HepG2 (cell line): ENCODE results near the gene DPEP2NB. TPM values are rescaled to one million over a fixed set of nuclear protein-coding genes. Genes with fewer than 3 reads are reported as not detected.
A peak's percentile ranks its signal among the peaks of the same experiment; 100 is the strongest.

Experiments
- HES4 ChIP-seq: sonication (generic); formaldehyde crosslinking; IDR thresholded peaks from 2 replicates; pipeline ENCODE4 v1.9.0; 2021; ENCODE audit warnings: mild to moderate bottlenecking, missing genetic modification reagents, borderline replicate concordance
- ONECUT2 ChIP-seq: sonication (generic); formaldehyde crosslinking; IDR thresholded peaks from 2 replicates; pipeline ENCODE4 v1.4.0; 2020; ENCODE audit warnings: missing genetic modification reagents
- TEAD3 ChIP-seq: optimal IDR thresholded peaks from 2 replicates; pipeline ENCODE3; 2016; ENCODE audit warnings: borderline replicate concordance
- ZNF326 ChIP-seq: sonication (generic); formaldehyde crosslinking; IDR thresholded peaks from 2 replicates; pipeline ENCODE4 v1.4.0; 2020; ENCODE audit warnings: missing genetic modification reagents, borderline replicate concordance
- ZNF589 ChIP-seq: sonication (generic); formaldehyde crosslinking; conservative IDR thresholded peaks from 2 replicates; pipeline ENCODE4 v1.8.0; 2022; ENCODE audit warnings: mild to moderate bottlenecking, moderate library complexity, missing genetic modification reagents
- ZNF670 ChIP-seq: sonication (generic); formaldehyde crosslinking; IDR thresholded peaks from 2 replicates; pipeline ENCODE4 v1.8.0; 2022; ENCODE audit warnings: mild to moderate bottlenecking, missing genetic modification reagents, borderline replicate concordance
- ZSCAN22 ChIP-seq: sonication (generic); formaldehyde crosslinking; IDR thresholded peaks from 2 replicates; pipeline ENCODE4 v1.4.0; 2020; ENCODE audit warnings: mild to moderate bottlenecking, missing genetic modification reagents
- polyA plus RNA-seq, 8 experiments: library from polyadenylated mRNA; depleted of rRNA in 3 of 8; stranded (reverse) in 7 of 8; unstranded in 1 of 8; fragments of >200 nt; fragmentation: Illumina TruSeq in 4 of 8; extraction: Trizol in 4 of 8; gene quantifications; 2 replicates each; pipeline versions ENCODE4 v1.2.1 to v1.2.3, GENCODE V29; 2011 to 2016; ENCODE audit warnings: low read depth in 4 of 8, missing spikeins in 1 of 8, mixed read lengths in 1 of 8; ENCODE audit not compliant: insufficient read depth in 1 of 8
- total RNA-seq, 5 experiments: library from RNA; depleted of rRNA; stranded (reverse); fragments of >200 nt; fragmentation: Illumina TruSeq; extraction: Trizol; gene quantifications; 2 replicates each; pipeline ENCODE4 v1.2.3, GENCODE V29; 2016; ENCODE audit warnings: low read depth in 1 of 5
- TF ChIP-seq, protein P1 (sequence below): sonication (generic); formaldehyde crosslinking; IDR thresholded peaks from 2 replicates; pipeline ENCODE4 v1.9.0; 2021; ENCODE audit warnings: mild to moderate bottlenecking, missing genetic modification reagents
- TF ChIP-seq, protein P2 (sequence below): sonication (generic); formaldehyde crosslinking; IDR thresholded peaks from 2 replicates; pipeline ENCODE4 v1.5.0; 2020; ENCODE audit warnings: missing genetic modification reagents
- TF ChIP-seq, protein P3 (sequence below), 2 experiments: sonication (generic) in 1 of 2; formaldehyde crosslinking in 1 of 2; IDR thresholded peaks; 2 replicates each; pipeline versions ENCODE4 v1.4.0 to v1.6.1; 2016 to 2020; ENCODE audit warnings: borderline replicate concordance in 1 of 2, low read depth in 1 of 2, mild to moderate bottlenecking in 1 of 2, missing genetic modification reagents in 1 of 2
- TF ChIP-seq, protein P4 (sequence below): sonication (generic); formaldehyde crosslinking; IDR thresholded peaks from 2 replicates; pipeline ENCODE4 v1.4.0; 2020; ENCODE audit warnings: low read depth, mild to moderate bottlenecking, missing genetic modification reagents

DPEP2NB gene
- total and polyA plus RNA-seq, 2 of the 13 experiments (the other 11 are each of a cell fraction or from before 2014, with no cell fraction given): not detected

DNA sequence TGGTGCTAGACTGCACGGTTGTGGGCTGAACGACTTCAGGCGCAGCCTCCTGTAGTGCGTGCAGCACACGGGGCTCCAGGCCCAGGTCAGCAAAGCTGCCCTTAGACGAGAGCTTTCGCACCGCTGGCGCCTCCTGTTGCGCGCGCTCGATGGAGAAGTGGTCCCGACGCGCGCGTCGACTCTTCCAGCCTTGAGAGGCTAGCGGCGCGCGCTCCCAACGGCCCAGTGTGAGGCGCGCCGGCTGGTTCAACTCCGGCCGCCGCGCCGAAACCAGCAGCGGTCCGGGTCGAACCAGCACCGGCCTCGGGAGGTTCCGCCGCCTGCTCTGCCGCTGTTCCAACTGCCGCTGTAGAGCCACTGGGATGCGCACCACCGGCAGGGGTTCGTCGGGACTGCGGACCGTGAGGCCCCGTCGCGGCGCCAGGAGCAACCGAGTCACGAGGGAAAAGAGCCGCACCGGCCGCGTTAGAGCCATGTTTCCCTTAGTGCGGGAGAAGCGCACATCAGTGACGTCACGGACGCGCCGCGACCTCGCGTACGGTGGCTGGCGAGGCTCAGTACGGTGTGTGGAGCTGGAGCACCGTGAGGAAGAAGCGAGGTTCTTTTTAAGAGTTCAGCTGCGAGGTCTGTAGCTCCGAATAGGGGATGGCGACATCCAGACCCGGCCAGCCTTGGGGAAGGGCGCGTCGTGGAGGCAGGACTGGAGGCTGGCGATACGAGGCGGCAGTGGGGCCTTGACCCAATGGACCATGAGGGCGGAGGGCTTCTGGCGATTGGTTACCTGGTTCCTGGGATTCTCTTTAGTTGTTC is 7.2 kb upstream of the DPEP2NB start, which contains the start of the genes DDX28 and DUS2 (continued):
- TF ChIP-seq, protein P1, sequence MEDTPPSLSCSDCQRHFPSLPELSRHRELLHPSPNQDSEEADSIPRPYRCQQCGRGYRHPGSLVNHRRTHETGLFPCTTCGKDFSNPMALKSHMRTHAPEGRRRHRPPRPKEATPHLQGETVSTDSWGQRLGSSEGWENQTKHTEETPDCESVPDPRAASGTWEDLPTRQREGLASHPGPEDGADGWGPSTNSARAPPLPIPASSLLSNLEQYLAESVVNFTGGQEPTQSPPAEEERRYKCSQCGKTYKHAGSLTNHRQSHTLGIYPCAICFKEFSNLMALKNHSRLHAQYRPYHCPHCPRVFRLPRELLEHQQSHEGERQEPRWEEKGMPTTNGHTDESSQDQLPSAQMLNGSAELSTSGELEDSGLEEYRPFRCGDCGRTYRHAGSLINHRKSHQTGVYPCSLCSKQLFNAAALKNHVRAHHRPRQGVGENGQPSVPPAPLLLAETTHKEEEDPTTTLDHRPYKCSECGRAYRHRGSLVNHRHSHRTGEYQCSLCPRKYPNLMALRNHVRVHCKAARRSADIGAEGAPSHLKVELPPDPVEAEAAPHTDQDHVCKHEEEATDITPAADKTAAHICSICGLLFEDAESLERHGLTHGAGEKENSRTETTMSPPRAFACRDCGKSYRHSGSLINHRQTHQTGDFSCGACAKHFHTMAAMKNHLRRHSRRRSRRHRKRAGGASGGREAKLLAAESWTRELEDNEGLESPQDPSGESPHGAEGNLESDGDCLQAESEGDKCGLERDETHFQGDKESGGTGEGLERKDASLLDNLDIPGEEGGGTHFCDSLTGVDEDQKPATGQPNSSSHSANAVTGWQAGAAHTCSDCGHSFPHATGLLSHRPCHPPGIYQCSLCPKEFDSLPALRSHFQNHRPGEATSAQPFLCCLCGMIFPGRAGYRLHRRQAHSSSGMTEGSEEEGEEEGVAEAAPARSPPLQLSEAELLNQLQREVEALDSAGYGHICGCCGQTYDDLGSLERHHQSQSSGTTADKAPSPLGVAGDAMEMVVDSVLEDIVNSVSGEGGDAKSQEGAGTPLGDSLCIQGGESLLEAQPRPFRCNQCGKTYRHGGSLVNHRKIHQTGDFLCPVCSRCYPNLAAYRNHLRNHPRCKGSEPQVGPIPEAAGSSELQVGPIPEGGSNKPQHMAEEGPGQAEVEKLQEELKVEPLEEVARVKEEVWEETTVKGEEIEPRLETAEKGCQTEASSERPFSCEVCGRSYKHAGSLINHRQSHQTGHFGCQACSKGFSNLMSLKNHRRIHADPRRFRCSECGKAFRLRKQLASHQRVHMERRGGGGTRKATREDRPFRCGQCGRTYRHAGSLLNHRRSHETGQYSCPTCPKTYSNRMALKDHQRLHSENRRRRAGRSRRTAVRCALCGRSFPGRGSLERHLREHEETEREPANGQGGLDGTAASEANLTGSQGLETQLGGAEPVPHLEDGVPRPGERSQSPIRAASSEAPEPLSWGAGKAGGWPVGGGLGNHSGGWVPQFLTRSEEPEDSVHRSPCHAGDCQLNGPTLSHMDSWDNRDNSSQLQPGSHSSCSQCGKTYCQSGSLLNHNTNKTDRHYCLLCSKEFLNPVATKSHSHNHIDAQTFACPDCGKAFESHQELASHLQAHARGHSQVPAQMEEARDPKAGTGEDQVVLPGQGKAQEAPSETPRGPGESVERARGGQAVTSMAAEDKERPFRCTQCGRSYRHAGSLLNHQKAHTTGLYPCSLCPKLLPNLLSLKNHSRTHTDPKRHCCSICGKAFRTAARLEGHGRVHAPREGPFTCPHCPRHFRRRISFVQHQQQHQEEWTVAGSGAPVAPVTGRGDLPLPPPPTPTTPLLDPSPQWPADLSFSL (CRISPR knock-in tag): peak; percentile 51; the same call in 1 of the 2 replicates
- TF ChIP-seq ONECUT2 (peak; percentile 52), TEAD3 (CRISPR knock-in tag) (peak; percentile 80), ZSCAN22 (CRISPR knock-in tag) (no peak), ZNF670 (CRISPR knock-in tag) (peak; percentile 99; the same call in 1 of the 2 replicates), HES4 (CRISPR knock-in tag) (peak; percentile 72), ZNF326 (CRISPR knock-in tag) (no peak), ZNF589 (CRISPR knock-in tag) (peak; percentile 46; the same call in 1 of the 2 replicates)
- TF ChIP-seq, protein P2, sequence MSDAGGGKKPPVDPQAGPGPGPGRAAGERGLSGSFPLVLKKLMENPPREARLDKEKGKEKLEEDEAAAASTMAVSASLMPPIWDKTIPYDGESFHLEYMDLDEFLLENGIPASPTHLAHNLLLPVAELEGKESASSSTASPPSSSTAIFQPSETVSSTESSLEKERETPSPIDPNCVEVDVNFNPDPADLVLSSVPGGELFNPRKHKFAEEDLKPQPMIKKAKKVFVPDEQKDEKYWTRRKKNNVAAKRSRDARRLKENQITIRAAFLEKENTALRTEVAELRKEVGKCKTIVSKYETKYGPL (CRISPR knock-in tag): peak; percentile 65; the same call in 1 of the 2 replicates
- TF ChIP-seq, protein P3, sequence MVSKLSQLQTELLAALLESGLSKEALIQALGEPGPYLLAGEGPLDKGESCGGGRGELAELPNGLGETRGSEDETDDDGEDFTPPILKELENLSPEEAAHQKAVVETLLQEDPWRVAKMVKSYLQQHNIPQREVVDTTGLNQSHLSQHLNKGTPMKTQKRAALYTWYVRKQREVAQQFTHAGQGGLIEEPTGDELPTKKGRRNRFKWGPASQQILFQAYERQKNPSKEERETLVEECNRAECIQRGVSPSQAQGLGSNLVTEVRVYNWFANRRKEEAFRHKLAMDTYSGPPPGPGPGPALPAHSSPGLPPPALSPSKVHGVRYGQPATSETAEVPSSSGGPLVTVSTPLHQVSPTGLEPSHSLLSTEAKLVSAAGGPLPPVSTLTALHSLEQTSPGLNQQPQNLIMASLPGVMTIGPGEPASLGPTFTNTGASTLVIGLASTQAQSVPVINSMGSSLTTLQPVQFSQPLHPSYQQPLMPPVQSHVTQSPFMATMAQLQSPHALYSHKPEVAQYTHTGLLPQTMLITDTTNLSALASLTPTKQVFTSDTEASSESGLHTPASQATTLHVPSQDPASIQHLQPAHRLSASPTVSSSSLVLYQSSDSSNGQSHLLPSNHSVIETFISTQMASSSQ (IDR thresholded peaks at IDR 0.05; ENCODE audit: low read depth): 0 out of 2 replicates have a peak, but pooled peaks have one; percentile 22
- TF ChIP-seq, protein P3 (CRISPR knock-in tag; IDR thresholded peaks at IDR 0.05; ENCODE audit: borderline replicate concordance): peak; percentile 90
- TF ChIP-seq, protein P4, sequence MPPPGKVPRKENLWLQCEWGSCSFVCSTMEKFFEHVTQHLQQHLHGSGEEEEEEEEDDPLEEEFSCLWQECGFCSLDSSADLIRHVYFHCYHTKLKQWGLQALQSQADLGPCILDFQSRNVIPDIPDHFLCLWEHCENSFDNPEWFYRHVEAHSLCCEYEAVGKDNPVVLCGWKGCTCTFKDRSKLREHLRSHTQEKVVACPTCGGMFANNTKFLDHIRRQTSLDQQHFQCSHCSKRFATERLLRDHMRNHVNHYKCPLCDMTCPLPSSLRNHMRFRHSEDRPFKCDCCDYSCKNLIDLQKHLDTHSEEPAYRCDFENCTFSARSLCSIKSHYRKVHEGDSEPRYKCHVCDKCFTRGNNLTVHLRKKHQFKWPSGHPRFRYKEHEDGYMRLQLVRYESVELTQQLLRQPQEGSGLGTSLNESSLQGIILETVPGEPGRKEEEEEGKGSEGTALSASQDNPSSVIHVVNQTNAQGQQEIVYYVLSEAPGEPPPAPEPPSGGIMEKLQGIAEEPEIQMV (CRISPR knock-in tag): peak; percentile 88
